HepG2 (cell line): Measurements from ENCODE around the gene ITGB5. TPM values are rescaled to one million over a fixed set of nuclear protein-coding genes. Genes with fewer than 3 reads are reported as not detected.

Experiments
- GABPA ChIP-seq, 2 experiments: IDR thresholded peaks; 2 replicates each; pipeline ENCODE4 v1.6.1; 2011 to 2016; ENCODE audit warnings: low read depth in 2 of 2, low read length in 1 of 2, missing biosample characterization in 1 of 2, missing genetic modification characterization in 1 of 2
- MIER3 ChIP-seq: IDR thresholded peaks from 2 replicates; pipeline ENCODE4 v1.6.1; 2016; ENCODE audit warnings: missing compliant biosample characterization, borderline replicate concordance
- STAT6 ChIP-seq: sonication (generic); formaldehyde crosslinking; IDR thresholded peaks from 2 replicates; pipeline ENCODE4 v1.4.0; 2020; ENCODE audit warnings: missing genetic modification reagents, mild to moderate bottlenecking, borderline replicate concordance
- ZNF451 ChIP-seq: sonication (generic); formaldehyde crosslinking; IDR thresholded peaks from 2 replicates; pipeline ENCODE4 v1.5.0; 2020; ENCODE audit warnings: mild to moderate bottlenecking, missing genetic modification reagents
- ZNF564 ChIP-seq: sonication (generic); formaldehyde crosslinking; IDR thresholded peaks from 2 replicates; pipeline ENCODE4 v1.8.1; 2023; ENCODE audit warnings: mild to moderate bottlenecking, missing genetic modification reagents
- ZNF598 ChIP-seq: sonication (generic); formaldehyde crosslinking; IDR thresholded peaks from 2 replicates; pipeline ENCODE4 v1.5.1; 2020; ENCODE audit warnings: mild to moderate bottlenecking, missing genetic modification reagents, borderline replicate concordance
- ZNF672 ChIP-seq: sonication (generic); formaldehyde crosslinking; IDR thresholded peaks from 2 replicates; pipeline ENCODE4 v1.8.1; 2022; ENCODE audit warnings: missing genetic modification reagents
- polyA plus RNA-seq, 8 experiments: library from polyadenylated mRNA; depleted of rRNA in 3 of 8; stranded (reverse) in 7 of 8; unstranded in 1 of 8; fragments of >200 nt; fragmentation: Illumina TruSeq in 4 of 8; extraction: Trizol in 4 of 8; gene quantifications; 2 replicates each; pipeline versions ENCODE4 v1.2.1 to v1.2.3, GENCODE V29; 2011 to 2016; ENCODE audit warnings: low read depth in 4 of 8, missing spikeins in 1 of 8, mixed read lengths in 1 of 8; ENCODE audit not compliant: insufficient read depth in 1 of 8
- total RNA-seq, 5 experiments: library from RNA; depleted of rRNA; stranded (reverse); fragments of >200 nt; fragmentation: Illumina TruSeq; extraction: Trizol; gene quantifications; 2 replicates each; pipeline ENCODE4 v1.2.3, GENCODE V29; 2016; ENCODE audit warnings: low read depth in 1 of 5
- TF ChIP-seq, protein P1 (sequence below): IDR thresholded peaks from 2 replicates; pipeline ENCODE4 v1.6.1; 2016; ENCODE audit warnings: low read depth
- TF ChIP-seq, protein P2 (sequence below): sonication (generic); formaldehyde crosslinking; IDR thresholded peaks from 2 replicates; pipeline ENCODE4 v1.5.0; 2020; ENCODE audit warnings: missing genetic modification reagents

The ITGB5 gene
- total and polyA plus RNA-seq, 2 of the 13 experiments (the other 11 are each of a cell fraction or from before 2014, with no cell fraction given) = 74.1 to 343 TPM

DNA sequence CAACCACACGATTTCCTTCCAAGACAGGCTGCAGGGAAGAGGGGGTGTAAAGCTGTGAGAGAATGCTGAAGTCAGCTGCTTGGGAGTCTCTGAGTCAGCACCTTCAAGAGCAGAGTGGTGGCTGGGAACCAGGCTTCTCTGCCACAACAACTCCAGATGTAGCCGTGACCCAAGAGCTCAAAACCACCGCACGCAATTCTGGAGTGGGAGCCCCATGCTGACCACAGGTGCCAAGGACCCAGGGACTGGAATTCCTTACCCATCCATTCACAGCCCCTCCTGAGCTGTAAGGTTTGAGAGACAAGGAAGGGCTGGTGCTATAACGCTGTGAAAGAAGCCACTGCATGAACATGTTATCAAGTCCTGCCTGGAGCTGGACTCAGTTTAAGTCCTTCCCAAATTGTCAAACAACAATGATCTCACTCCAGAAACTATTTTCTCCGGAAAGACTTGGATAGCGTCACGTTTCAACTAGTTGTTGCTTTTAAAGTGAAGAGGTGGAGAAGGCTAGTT lies 95.5 kb downstream of the ITGB5 start (continued):
- no peak for TF ChIP-seq ZNF451
- TF ChIP-seq ZNF598 (CRISPR knock-in tag) = no peak
- TF ChIP-seq, protein P1, sequence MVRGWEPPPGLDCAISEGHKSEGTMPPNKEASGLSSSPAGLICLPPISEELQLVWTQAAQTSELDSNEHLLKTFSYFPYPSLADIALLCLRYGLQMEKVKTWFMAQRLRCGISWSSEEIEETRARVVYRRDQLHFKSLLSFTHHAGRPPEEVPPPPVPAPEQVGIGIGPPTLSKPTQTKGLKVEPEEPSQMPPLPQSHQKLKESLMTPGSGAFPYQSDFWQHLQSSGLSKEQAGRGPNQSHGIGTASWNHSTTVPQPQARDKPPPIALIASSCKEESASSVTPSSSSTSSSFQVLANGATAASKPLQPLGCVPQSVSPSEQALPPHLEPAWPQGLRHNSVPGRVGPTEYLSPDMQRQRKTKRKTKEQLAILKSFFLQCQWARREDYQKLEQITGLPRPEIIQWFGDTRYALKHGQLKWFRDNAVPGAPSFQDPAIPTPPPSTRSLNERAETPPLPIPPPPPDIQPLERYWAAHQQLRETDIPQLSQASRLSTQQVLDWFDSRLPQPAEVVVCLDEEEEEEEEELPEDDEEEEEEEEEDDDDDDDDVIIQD = no peak
- TF ChIP-seq GABPA (IDR thresholded peaks at IDR 0.05; ENCODE audit: low read depth, low read length) = no peak
- TF ChIP-seq GABPA (CRISPR knock-in tag; IDR thresholded peaks at IDR 0.05; ENCODE audit: low read depth) = no peak
- no peak for TF ChIP-seq ZNF672
- TF ChIP-seq MIER3 = no peak
- TF ChIP-seq, protein P2, sequence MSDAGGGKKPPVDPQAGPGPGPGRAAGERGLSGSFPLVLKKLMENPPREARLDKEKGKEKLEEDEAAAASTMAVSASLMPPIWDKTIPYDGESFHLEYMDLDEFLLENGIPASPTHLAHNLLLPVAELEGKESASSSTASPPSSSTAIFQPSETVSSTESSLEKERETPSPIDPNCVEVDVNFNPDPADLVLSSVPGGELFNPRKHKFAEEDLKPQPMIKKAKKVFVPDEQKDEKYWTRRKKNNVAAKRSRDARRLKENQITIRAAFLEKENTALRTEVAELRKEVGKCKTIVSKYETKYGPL = no peak
- TF ChIP-seq STAT6 (CRISPR knock-in tag) = no peak
- TF ChIP-seq ZNF564 (CRISPR knock-in tag) = no peak
- TF ChIP-seq, all 625 proteins: peak for 0
